ENCODE measurements around the gene METTL26. TPM values are rescaled to one million over a fixed set of nuclear protein-coding genes. Genes with fewer than 3 reads are reported as not detected.

Gene METTL26
- polyA plus RNA-seq, 2 donors = 73.2 to 94.3 TPM

DNA sequence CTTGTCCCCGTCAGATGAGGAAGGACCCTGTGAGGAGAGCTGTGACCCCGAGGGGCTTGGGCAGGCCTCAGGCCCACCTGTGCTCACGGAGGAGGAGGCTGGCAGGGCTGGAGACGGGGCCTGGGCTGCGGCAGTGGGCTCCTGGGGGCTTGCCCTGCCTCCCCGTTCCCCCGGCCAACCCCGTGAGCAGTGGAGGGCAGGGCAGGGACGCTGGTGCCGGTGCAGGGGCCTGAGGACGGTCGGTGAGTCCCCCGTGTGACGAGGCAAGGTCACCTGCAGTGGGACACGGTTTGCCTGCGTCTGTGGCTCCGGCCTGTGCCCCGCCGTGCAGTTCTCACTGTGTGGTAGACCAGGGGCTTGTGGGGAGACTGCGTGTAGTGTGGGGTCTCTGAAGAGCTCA, 23.5 kb upstream of the METTL26 start:
- no peak overlapping the region for H3K4me3 ChIP-seq (ENCODE audit: low read depth in 1 of 2, low read length in 2 of 2)

DNA sequence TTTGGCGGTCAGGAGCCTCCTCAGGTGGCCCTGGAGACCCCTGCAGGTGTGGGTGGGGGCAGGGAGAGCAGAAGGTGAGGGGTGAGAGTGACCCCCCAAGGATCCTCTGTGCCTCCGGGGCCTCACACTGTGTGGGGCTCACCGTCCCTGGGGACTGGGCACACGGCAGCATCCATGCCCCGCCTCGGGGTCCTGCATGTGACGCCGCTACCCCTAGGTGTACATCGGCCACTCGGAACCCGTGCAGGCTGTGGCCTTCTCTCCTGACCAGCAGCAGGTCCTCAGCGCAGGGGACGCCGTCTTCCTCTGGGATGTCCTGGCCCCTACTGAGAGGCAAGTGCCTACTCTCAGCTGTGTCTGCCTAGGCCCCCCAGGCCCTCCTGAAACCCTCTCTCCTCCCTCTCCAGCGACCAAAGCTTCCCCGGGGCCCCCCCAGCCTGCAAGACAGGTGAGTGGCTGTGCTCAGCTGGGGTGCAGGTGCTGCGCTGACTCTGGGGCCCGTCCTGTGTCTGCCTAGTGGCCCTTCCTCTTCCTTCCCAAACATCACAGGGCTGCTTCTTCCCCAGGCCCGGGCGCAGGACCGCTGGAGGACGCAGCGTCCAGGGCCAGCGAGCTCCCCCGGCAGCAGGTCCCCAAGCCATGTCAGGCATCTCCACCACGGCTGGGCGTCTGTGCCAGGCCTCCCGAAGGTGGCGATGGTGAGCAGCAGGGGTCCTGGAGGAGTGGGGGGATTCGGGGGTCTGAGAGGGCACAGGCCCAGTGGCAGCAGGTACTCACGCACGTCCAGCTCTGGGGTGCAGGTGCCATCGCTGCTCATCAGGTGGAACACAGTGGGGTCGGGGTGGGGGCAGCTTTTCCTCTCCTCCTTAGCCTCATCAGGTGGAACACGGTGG, 22.8 kb upstream of the METTL26 start:
- Histone ChIP-seq H3K4me1 (ENCODE audit: control insufficient read depth in 2 of 2, insufficient read depth in 2 of 2, low read length in 1 of 2) (peaks cover 0 to 3% of the 10 kb centered on the region in 2 donors), H3K9me3 (ENCODE audit: control insufficient read depth in 2 of 2, insufficient read depth in 1 of 2, low read depth in 1 of 2, low read length in 1 of 2) (no peaks in the 10 kb centered on the region), H3K36me3 (ENCODE audit: control insufficient read depth in 2 of 2, insufficient read depth in 2 of 2, low read length in 1 of 2) (peaks cover 0 to 18% of the 10 kb centered on the region in 2 donors), H3K27me3 (ENCODE audit: control insufficient read depth in 1 of 2, insufficient read depth in 2 of 2, low read length in 2 of 2) (no peaks in the 10 kb centered on the region), H3K27ac (ENCODE audit: low read depth in 2 of 2, low read length in 1 of 2) (no peak overlapping the region), H3K4me3 (ENCODE audit: low read depth in 1 of 2, low read length in 2 of 2) (no peak overlapping the region)
- 89 to 90% methylated on average over 34 to 35 of the region's 35 CpGs for WGBS, 2 donors

More for the DNA sequence above, 23.5 kb upstream of the METTL26 start:
- peaks cover 0 to 18% of the 10 kb centered on the region in 2 donors for H3K36me3 ChIP-seq (ENCODE audit: control insufficient read depth in 2 of 2, insufficient read depth in 2 of 2, low read length in 1 of 2)
- H3K4me1 ChIP-seq (ENCODE audit: control insufficient read depth in 2 of 2, insufficient read depth in 2 of 2, low read length in 1 of 2) = peaks cover 0 to 3% of the 10 kb centered on the region in 2 donors
- H3K27ac ChIP-seq (ENCODE audit: low read depth in 2 of 2, low read length in 1 of 2) = no peak overlapping the region
- no peaks in the 10 kb centered on the region for H3K9me3 ChIP-seq (ENCODE audit: control insufficient read depth in 2 of 2, insufficient read depth in 1 of 2, low read depth in 1 of 2, low read length in 1 of 2)
- no peaks in the 10 kb centered on the region for H3K27me3 ChIP-seq (ENCODE audit: control insufficient read depth in 1 of 2, insufficient read depth in 2 of 2, low read length in 2 of 2)
- WGBS, 2 donors = 87 to 89% methylated on average over 19 to 20 of the region's 20 CpGs

DNA sequence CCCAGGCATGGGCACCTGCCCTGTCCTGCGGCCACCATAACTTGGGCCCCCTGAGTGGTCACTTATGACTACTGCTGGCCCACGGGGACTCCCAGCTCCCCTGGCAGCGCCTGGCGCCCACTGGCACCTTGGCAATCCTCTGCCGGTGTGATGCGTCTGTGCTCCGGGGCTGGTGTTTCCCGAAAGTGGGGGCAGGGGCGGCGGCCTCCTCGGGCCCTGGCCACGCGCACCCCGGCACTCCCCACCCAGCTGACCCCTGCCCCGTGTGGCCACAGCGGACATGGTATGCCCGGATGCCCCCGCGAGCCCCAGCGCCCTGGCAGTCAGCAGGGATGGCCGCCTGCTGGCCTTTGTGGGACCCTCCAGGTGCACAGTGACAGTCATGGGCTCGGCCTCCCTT, 21.4 kb upstream of the METTL26 start:
- peaks cover 0 to 23% of the 10 kb centered on the region in 2 donors for H3K36me3 ChIP-seq (ENCODE audit: control insufficient read depth in 2 of 2, insufficient read depth in 2 of 2, low read length in 1 of 2)
- no peak overlapping the region for H3K4me3 ChIP-seq (ENCODE audit: low read depth in 1 of 2, low read length in 2 of 2)
- WGBS, 2 donors = 92 to 93% methylated on average over 22 of the region's 22 CpGs
- H3K9me3 ChIP-seq (ENCODE audit: control insufficient read depth in 2 of 2, insufficient read depth in 1 of 2, low read depth in 1 of 2, low read length in 1 of 2) = no peaks in the 10 kb centered on the region
- H3K4me1 ChIP-seq (ENCODE audit: control insufficient read depth in 2 of 2, insufficient read depth in 2 of 2, low read length in 1 of 2) = peaks cover 0 to 3% of the 10 kb centered on the region in 2 donors
- H3K27me3 ChIP-seq (ENCODE audit: control insufficient read depth in 1 of 2, insufficient read depth in 2 of 2, low read length in 2 of 2) = no peaks in the 10 kb centered on the region
- H3K27ac ChIP-seq (ENCODE audit: low read depth in 2 of 2, low read length in 1 of 2) = no peak overlapping the region

DNA sequence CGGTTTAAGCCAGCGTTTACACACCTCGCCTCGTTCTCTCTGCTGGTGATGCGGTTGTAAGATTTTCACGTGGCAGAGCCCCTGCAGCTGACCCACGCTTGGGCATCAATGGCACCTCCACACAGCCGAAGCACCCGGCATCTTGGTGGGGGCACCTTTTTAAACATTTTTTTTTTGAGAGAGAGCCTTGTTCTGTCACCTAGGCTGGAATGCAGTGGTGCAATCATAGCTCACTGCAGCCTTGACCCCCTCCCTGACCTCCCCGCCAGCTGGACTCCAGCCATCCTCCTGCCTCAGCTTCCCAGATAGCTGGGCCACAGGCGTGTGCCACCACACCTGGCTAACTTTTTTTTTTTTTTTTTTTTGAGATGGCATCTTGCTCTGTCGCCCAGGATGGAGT, 17.9 kb upstream of the METTL26 start:
- no peaks in the 10 kb centered on the region for H3K9me3 ChIP-seq (ENCODE audit: control insufficient read depth in 2 of 2, insufficient read depth in 1 of 2, low read depth in 1 of 2, low read length in 1 of 2)
- no peak overlapping the region for H3K27ac ChIP-seq (ENCODE audit: low read depth in 2 of 2, low read length in 1 of 2)
- WGBS, 2 donors = 92 to 93% methylated on average over 12 of the region's 12 CpGs
- H3K36me3 ChIP-seq (ENCODE audit: control insufficient read depth in 2 of 2, insufficient read depth in 2 of 2, low read length in 1 of 2) = peaks cover 0 to 23% of the 10 kb centered on the region in 2 donors
- H3K4me3 ChIP-seq (ENCODE audit: low read depth in 1 of 2, low read length in 2 of 2) = no peak overlapping the region
- H3K4me1 ChIP-seq (ENCODE audit: control insufficient read depth in 2 of 2, insufficient read depth in 2 of 2, low read length in 1 of 2) = peaks cover 4 to 8% of the 10 kb centered on the region in 2 donors
- H3K27me3 ChIP-seq (ENCODE audit: control insufficient read depth in 1 of 2, insufficient read depth in 2 of 2, low read length in 2 of 2) = no peaks in the 10 kb centered on the region

DNA sequence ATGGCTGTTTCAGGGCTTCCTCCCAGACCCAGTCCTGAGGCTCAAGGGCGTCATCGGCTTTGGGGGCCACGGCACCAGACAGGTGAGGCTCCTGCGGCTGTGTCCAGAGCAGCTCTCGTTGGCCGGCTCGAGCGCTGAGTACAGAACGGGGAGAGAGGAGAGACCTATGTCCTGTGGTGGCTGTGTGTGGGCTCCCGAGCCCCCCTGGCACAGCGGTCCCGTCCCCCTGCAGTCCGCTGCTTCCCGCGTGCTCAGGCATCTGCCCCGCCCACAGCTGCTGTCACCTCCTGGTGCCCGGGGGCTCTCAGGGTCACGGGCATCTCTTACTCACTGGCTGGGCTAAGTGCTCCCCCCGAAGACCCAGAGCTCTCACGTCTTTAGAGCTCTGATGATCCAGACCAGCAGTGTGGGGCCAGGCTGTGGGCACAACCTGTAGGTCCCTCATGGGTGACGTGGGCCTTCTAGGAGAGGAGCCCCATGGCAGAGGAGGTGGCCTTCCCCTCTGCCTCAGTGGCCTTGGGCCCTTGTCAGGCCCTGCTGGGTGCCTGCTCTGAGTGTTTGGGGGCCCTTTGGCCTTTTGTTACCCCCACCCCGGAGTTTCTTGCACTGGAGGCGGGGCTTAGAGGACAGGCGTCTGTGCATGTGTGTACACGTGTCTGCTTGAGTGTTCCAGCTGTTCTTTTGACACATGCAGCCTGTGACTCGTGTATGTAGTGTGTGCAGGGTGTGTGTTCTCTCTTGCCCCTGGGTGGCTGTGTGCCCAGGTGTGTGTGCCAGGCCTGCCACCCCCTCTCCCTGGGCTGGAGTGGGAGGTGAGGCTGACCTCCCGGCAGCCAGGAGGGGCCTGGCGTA, 16.6 kb upstream of the METTL26 start:
- 76 to 84% methylated on average over 19 to 28 of the region's 28 CpGs for WGBS, 2 donors
- H3K36me3 ChIP-seq (ENCODE audit: control insufficient read depth in 2 of 2, insufficient read depth in 2 of 2, low read length in 1 of 2) = peaks cover 0 to 15% of the 10 kb centered on the region in 2 donors

DNA sequence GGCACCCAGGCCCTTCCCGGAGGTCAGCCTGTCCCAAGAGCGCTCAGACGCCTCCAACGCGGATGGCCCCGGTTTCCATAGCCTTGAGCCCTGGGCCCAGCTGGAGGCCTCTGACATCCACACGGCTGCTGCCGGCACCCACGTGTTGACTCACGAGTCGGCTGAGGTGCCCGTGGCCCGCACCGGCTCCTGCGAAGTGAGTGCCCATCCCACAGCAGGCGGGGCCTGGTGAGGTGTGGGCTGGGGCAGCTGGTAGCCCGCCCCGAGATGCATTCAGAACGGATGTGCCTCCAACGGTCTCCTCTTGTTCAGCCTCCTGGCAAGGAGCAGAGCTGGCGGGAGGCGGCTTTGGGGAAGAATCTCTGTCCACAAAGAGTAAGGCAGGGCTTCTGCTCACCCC, 15.7 kb upstream of the METTL26 start:
- Histone ChIP-seq H3K9me3 (ENCODE audit: control insufficient read depth in 2 of 2, insufficient read depth in 1 of 2, low read depth in 1 of 2, low read length in 1 of 2) (no peaks in the 10 kb centered on the region), H3K4me1 (ENCODE audit: control insufficient read depth in 2 of 2, insufficient read depth in 2 of 2, low read length in 1 of 2) (peaks cover 15 to 19% of the 10 kb centered on the region in 2 donors), H3K27ac (ENCODE audit: low read depth in 2 of 2, low read length in 1 of 2) (no peak overlapping the region), H3K4me3 (ENCODE audit: low read depth in 1 of 2, low read length in 2 of 2) (no peak overlapping the region), H3K36me3 (ENCODE audit: control insufficient read depth in 2 of 2, insufficient read depth in 2 of 2, low read length in 1 of 2) (peaks cover 0 to 15% of the 10 kb centered on the region in 2 donors), H3K27me3 (ENCODE audit: control insufficient read depth in 1 of 2, insufficient read depth in 2 of 2, low read length in 2 of 2) (no peaks in the 10 kb centered on the region)
- WGBS, 2 donors = 81 to 89% methylated on average over 22 of the region's 22 CpGs

More for the DNA sequence above, 16.6 kb upstream of the METTL26 start:
- no peaks in the 10 kb centered on the region for H3K27me3 ChIP-seq (ENCODE audit: control insufficient read depth in 1 of 2, insufficient read depth in 2 of 2, low read length in 2 of 2)
- H3K27ac ChIP-seq (ENCODE audit: low read depth in 2 of 2, low read length in 1 of 2) = no peak overlapping the region
- no peaks in the 10 kb centered on the region for H3K9me3 ChIP-seq (ENCODE audit: control insufficient read depth in 2 of 2, insufficient read depth in 1 of 2, low read depth in 1 of 2, low read length in 1 of 2)
- peaks cover 9 to 14% of the 10 kb centered on the region in 2 donors for H3K4me1 ChIP-seq (ENCODE audit: control insufficient read depth in 2 of 2, insufficient read depth in 2 of 2, low read length in 1 of 2)
- no peak overlapping the region for H3K4me3 ChIP-seq (ENCODE audit: low read depth in 1 of 2, low read length in 2 of 2)

DNA sequence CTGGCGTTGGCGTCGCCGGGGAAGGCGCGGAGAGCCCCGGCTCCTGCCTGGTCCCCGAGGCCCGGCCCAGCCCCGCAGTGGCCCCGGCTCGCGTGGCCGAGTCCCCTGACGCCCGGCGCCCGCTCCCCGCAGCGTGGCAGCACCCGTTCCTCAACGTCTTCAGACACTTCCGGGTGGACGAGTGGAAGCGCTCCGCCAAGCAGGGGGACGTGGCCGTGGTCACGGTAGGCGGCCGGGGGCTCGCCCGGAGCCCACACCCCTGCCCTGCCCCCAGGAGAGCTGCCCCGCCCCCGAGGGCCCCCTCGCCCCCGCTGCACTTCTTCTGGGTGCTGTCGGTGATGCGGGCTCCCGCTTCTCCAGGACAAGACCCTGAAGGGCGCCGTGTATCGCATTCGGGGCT, 13.5 kb upstream of the METTL26 start:
- peaks cover 0 to 5% of the 10 kb centered on the region in 2 donors for H3K36me3 ChIP-seq (ENCODE audit: control insufficient read depth in 2 of 2, insufficient read depth in 2 of 2, low read length in 1 of 2)
- peaks cover 15 to 19% of the 10 kb centered on the region in 2 donors for H3K4me1 ChIP-seq (ENCODE audit: control insufficient read depth in 2 of 2, insufficient read depth in 2 of 2, low read length in 1 of 2)
- no peaks in the 10 kb centered on the region for H3K9me3 ChIP-seq (ENCODE audit: control insufficient read depth in 2 of 2, insufficient read depth in 1 of 2, low read depth in 1 of 2, low read length in 1 of 2)
- no peak overlapping the region for H3K27ac ChIP-seq (ENCODE audit: low read depth in 2 of 2, low read length in 1 of 2)
- 2% methylated on average over 34 to 44 of the region's 44 CpGs for WGBS, 2 donors
- no peaks in the 10 kb centered on the region for H3K27me3 ChIP-seq (ENCODE audit: control insufficient read depth in 1 of 2, insufficient read depth in 2 of 2, low read length in 2 of 2)
- H3K4me3 ChIP-seq (ENCODE audit: low read depth in 1 of 2, low read length in 2 of 2) = peak overlapping the region; percentile 62 to 83

DNA sequence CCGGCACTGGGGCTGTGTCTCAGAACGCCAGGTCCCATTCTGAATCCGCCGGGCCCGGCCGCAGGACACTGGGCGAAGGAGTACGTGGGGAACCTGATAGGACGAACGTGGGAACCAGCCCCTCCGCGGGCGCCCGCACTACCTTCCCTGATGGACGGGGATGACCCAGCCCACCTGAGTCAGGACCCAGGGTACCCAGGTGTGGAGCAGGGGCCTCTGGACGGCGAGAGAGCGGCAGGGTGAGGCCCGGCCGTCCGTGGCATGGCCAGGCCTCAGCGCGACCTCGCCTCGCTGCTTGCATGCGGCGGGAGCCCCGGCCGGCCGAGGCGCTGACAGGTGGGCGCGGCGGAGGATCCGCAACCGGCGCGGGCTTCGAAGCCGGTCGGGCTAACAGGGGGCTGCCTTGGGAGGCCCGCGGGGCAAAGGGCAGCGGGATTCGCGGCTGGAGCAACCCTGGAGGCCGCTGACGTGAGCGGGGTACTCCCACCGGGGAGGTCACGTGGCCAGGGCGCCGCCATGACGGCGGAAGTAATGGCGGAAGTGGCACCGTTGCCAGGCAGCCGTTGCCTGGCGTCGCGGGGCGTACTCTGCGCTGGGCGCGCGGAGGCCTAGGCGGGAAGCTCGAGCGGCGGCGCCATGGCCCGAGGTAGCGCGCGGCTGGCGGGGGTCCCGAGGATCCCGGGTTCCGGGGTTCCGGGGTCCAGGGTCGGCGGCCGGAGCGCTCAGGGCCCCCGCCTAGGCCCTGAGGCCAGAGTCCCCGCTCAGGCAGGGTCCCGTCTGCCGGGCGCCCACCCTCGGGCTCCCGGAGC, 12.9 kb upstream of the METTL26 start, which contains the start of gene WDR90:
Gene WDR90 (plus strand): TSS at position 585 of the 809 bp plus-strand sequence. CDS start 52 bp downstream, at position 637.
- Histone ChIP-seq H3K4me1 (ENCODE audit: control insufficient read depth in 2 of 2, insufficient read depth in 2 of 2, low read length in 1 of 2) (peaks cover 15 to 19% of the 10 kb centered on the region in 2 donors), H3K36me3 (ENCODE audit: control insufficient read depth in 2 of 2, insufficient read depth in 2 of 2, low read length in 1 of 2) (peaks cover 0 to 5% of the 10 kb centered on the region in 2 donors), H3K27ac (ENCODE audit: low read depth in 2 of 2, low read length in 1 of 2) (peak within 1 kb of the TSS; percentile 87 to 90), H3K4me3 (ENCODE audit: low read depth in 1 of 2, low read length in 2 of 2) (peak within 1 kb of the TSS; percentile 62 to 83), H3K27me3 (ENCODE audit: control insufficient read depth in 1 of 2, insufficient read depth in 2 of 2, low read length in 2 of 2) (no peaks in the 10 kb centered on the region), H3K9me3 (ENCODE audit: control insufficient read depth in 2 of 2, insufficient read depth in 1 of 2, low read depth in 1 of 2, low read length in 1 of 2) (no peaks in the 10 kb centered on the region)
- WGBS, 2 donors = 1% methylated on average over 73 to 91 of the region's 91 CpGs
